Mesenchymal stem cell (in vitro differentiated cells and primary cell): ENCODE results near the gene HPS5.

Experiments
- DNase-seq: peaks from one replicate; pipeline ENCODE4 v3.0.0-alpha.2; 2013
- H2AFZ ChIP-seq: one replicate; pipeline ENCODE4 v1.6.1; 2013; ENCODE audit warnings: low read depth, mild to moderate bottlenecking, control low read depth, inconsistent platforms, low read length, moderate library complexity
- H2AK5ac ChIP-seq: 2 replicates; pipeline ENCODE4 v1.6.1; 2013; ENCODE audit warnings: low read length, moderate library complexity, mild to moderate bottlenecking, inconsistent platforms; ENCODE audit not compliant: severe bottlenecking
- H2BK120ac ChIP-seq: one replicate; pipeline ENCODE4 v1.6.1; 2013; ENCODE audit warnings: low read depth, mild to moderate bottlenecking, inconsistent platforms, low read length, moderate library complexity
- H2BK12ac ChIP-seq, 2 experiments: one replicate each; pipeline ENCODE4 v1.6.1; 2013; ENCODE audit warnings: inconsistent platforms in 2 of 2, low read length in 2 of 2, mild to moderate bottlenecking in 2 of 2, moderate library complexity in 2 of 2, control low read depth in 1 of 2
- H2BK15ac ChIP-seq: one replicate; pipeline ENCODE4 v1.6.1; 2013; ENCODE audit warnings: mild to moderate bottlenecking, low read depth, inconsistent platforms; ENCODE audit not compliant: poor library complexity, severe bottlenecking
- H2BK5ac ChIP-seq: 2 replicates; pipeline ENCODE4 v1.6.1; 2013; ENCODE audit warnings: low read depth, mild to moderate bottlenecking, low read length, control low read depth, inconsistent platforms; ENCODE audit not compliant: poor library complexity, severe bottlenecking
- H3K14ac ChIP-seq, 2 experiments: one replicate each; pipeline ENCODE4 v1.6.1; 2013; ENCODE audit warnings: inconsistent platforms in 2 of 2, low read length in 2 of 2, control low read depth in 1 of 2, mild to moderate bottlenecking in 1 of 2, moderate library complexity in 1 of 2
- H3K18ac ChIP-seq, 2 experiments: one replicate each; pipeline ENCODE4 v1.6.1; 2013; ENCODE audit warnings: inconsistent platforms in 2 of 2, low read length in 2 of 2, control low read depth in 1 of 2, low read depth in 1 of 2, mild to moderate bottlenecking in 1 of 2
- H3K23ac ChIP-seq, 2 experiments: one replicate each; pipeline ENCODE4 v1.6.1; 2013; ENCODE audit warnings: inconsistent platforms in 2 of 2, low read length in 2 of 2, mild to moderate bottlenecking in 2 of 2, moderate library complexity in 2 of 2, control low read depth in 1 of 2
- H3K27ac ChIP-seq: 2 replicates; pipeline ENCODE4 v1.5.1; 2013; ENCODE audit warnings: mild to moderate bottlenecking, moderate library complexity, low read length, control low read depth, inconsistent platforms; ENCODE audit not compliant: poor library complexity, severe bottlenecking
- H3K27me3 ChIP-seq, 2 experiments: 2 replicates each; pipeline versions ENCODE4 v1.6.1 to v1.7.0; 2013; ENCODE audit warnings: low read length in 2 of 2, mild to moderate bottlenecking in 2 of 2, moderate library complexity in 2 of 2, control low read depth in 1 of 2, inconsistent platforms in 1 of 2; ENCODE audit not compliant: control insufficient read depth in 1 of 2, insufficient read depth in 1 of 2
- H3K36me3 ChIP-seq, 2 experiments: 2 replicates each; pipeline versions ENCODE4 v1.6.1 to v1.7.0; 2013; ENCODE audit warnings: low read length in 2 of 2, control low read depth in 1 of 2, inconsistent platforms in 1 of 2, low read depth in 1 of 2, mild to moderate bottlenecking in 1 of 2; ENCODE audit not compliant: insufficient read depth in 2 of 2, control insufficient read depth in 1 of 2
- H3K4ac ChIP-seq, 2 experiments: one replicate each; pipeline ENCODE4 v1.6.1; 2013; ENCODE audit warnings: inconsistent platforms in 2 of 2, low read length in 2 of 2, mild to moderate bottlenecking in 2 of 2, moderate library complexity in 2 of 2, control low read depth in 1 of 2, low read depth in 1 of 2
- H3K4me1 ChIP-seq: 2 replicates; pipeline ENCODE4 v1.6.1; 2013; ENCODE audit warnings: low read depth, low read length, control low read depth; ENCODE audit not compliant: control insufficient read depth, insufficient read depth
- H3K4me2 ChIP-seq: 2 replicates; pipeline ENCODE4 v1.6.1; 2013; ENCODE audit warnings: low read length, mild to moderate bottlenecking, inconsistent platforms; ENCODE audit not compliant: poor library complexity, severe bottlenecking
- H3K4me3 ChIP-seq, 2 experiments: 2 replicates each; pipeline versions ENCODE4 v1.5.1 to v1.7.0; 2013; ENCODE audit warnings: low read length in 2 of 2, mild to moderate bottlenecking in 2 of 2, control low read depth in 1 of 2, low read depth in 1 of 2; ENCODE audit not compliant: insufficient read depth in 1 of 2
- H3K79me1 ChIP-seq: replicated peaks from 2 replicates; pipeline ENCODE4 v1.6.1; 2013; ENCODE audit warnings: mild to moderate bottlenecking, control low read depth, low read length, inconsistent platforms; ENCODE audit not compliant: poor library complexity, severe bottlenecking
- H3K9ac ChIP-seq: 2 replicates; pipeline ENCODE4 v1.7.0; 2013; ENCODE audit warnings: mild to moderate bottlenecking, low read length, moderate library complexity
- H3K9me3 ChIP-seq: 2 replicates; pipeline ENCODE4 v1.7.0; 2013; ENCODE audit warnings: mild to moderate bottlenecking, low read length; ENCODE audit not compliant: control insufficient read depth
- H4K8ac ChIP-seq: one replicate; pipeline ENCODE4 v1.6.1; 2013; ENCODE audit warnings: inconsistent platforms, mild to moderate bottlenecking, low read length, moderate library complexity
- H4K91ac ChIP-seq: one replicate; pipeline ENCODE4 v1.6.1; 2013; ENCODE audit warnings: mild to moderate bottlenecking, low read length, inconsistent platforms
- WGBS: methylation state at CpG from one replicate; pipeline ENCODE4 v1.1.7; 2013; ENCODE audit warnings: mixed read lengths; 5-methylcytosine and 5-hydroxymethylcytosine counted together

HPS5 gene

DNA sequence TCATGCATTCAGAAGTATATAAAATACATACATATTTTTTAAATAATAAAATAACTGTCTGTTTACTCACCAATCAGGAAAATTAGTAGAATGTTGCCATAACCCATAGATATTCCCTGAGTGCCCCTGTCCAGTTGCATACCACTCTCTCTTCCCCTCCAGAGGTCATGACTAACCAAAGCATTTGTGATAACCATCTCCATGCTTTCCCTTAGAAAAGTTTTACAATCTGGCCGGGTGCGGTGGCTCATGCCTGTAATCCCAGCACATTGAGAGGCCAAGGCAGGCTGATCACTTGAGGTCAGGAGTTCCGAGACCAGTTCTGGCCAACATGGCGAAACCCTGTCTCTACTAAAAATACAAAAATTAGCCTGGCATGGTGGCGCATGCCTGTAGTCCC lies 39.2 kb upstream of the HPS5 start:
- H2AK5ac ChIP-seq: no peak overlapping the region
- H3K4me3 ChIP-seq: no peak overlapping the region
- H2BK120ac ChIP-seq: no peak overlapping the region

DNA sequence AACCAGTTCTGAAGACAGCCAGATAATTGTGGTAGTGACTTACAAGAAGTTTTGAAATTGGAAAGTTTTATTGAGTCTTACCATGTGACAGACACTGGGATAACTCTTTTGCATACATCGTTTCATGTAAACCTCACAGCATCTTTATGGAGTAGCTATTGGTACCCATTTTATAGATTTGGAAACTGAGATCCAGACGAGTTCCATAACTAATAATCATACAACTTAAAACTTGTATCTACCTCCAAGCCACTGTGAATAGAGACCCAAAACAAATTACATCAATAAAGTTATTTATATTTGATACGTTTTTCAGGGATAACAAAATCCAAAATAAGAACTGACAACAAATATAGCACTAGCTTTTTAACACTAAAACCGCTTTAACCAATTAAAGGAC lies 36.7 kb upstream of the HPS5 start:
- H3K4me2 ChIP-seq: no peak overlapping the region
- H2BK12ac ChIP-seq: no peak overlapping the region
- H3K4me3 ChIP-seq: no peak overlapping the region
- H2BK120ac ChIP-seq: no peak overlapping the region
- H2BK5ac ChIP-seq: no peak overlapping the region
- no peaks in the 10 kb centered on the region for H3K9me3 ChIP-seq
- DNase-seq: no peak
- peaks cover 29 to 92% of the 10 kb centered on the region in 2 experiments for H3K36me3 ChIP-seq
- no peak overlapping the region for H2AFZ ChIP-seq
- H3K4ac ChIP-seq: no peak overlapping the region
- H4K8ac ChIP-seq: no peak overlapping the region
- 98% methylated on average over 3 of the region's 4 CpGs for WGBS
- no peak overlapping the region for H4K91ac ChIP-seq
- H3K14ac ChIP-seq: no peak overlapping the region
- H3K9ac ChIP-seq: no peak overlapping the region
- no peak overlapping the region for H3K27ac ChIP-seq
- H3K79me1 ChIP-seq: peaks cover 8% of the 10 kb centered on the region
- H2AK5ac ChIP-seq: no peak overlapping the region
- H2BK15ac ChIP-seq: no peak overlapping the region
- H3K18ac ChIP-seq: no peak overlapping the region
- no peak overlapping the region for H3K23ac ChIP-seq
- no peaks in the 10 kb centered on the region for H3K4me1 ChIP-seq
- H3K27me3 ChIP-seq: no peaks in the 10 kb centered on the region

More for the DNA sequence above, 39.2 kb upstream of the HPS5 start:
- H3K36me3 ChIP-seq: peaks cover 29 to 93% of the 10 kb centered on the region in 2 experiments
- no peak overlapping the region for H3K9ac ChIP-seq
- H2BK5ac ChIP-seq: no peak overlapping the region
- no peak overlapping the region for H3K18ac ChIP-seq
- H4K91ac ChIP-seq: no peak overlapping the region
- no peak overlapping the region for H3K4me2 ChIP-seq
- no peaks in the 10 kb centered on the region for H3K27me3 ChIP-seq
- H2BK12ac ChIP-seq: no peak overlapping the region
- H3K23ac ChIP-seq: no peak overlapping the region
- no peak overlapping the region for H3K27ac ChIP-seq
- no peak overlapping the region for H4K8ac ChIP-seq
- no peak overlapping the region for H2BK15ac ChIP-seq
- H3K79me1 ChIP-seq: peaks cover 2% of the 10 kb centered on the region
- no peaks in the 10 kb centered on the region for H3K4me1 ChIP-seq
- no peak overlapping the region for H3K14ac ChIP-seq
- H3K9me3 ChIP-seq: no peaks in the 10 kb centered on the region
- no peak overlapping the region for H3K4ac ChIP-seq
- DNase-seq: no peak
- no peak overlapping the region for H2AFZ ChIP-seq
- WGBS: 80% methylated on average over 5 of the region's 5 CpGs

DNA sequence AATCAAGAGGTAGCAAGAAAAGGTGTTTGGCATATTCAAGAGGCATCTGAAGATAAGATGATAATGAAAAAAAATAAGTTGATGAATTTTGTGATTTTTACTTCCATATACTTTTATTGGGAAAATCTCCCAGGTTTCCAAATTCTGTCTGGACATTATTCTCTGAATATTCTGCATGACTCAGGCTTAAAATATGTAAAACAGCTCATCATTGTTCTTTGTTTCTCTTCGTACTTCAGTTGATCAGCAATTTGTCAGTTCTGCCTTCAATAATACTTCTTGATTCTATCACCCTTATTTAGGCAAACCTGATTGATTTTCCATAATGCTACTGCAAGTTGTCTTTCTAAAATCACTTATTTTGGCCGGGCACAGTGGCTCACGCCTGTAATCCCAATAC lies 30.6 kb upstream of the HPS5 start:
- H3K9ac ChIP-seq: no peak overlapping the region
- H3K9me3 ChIP-seq: no peaks in the 10 kb centered on the region
- no peak overlapping the region for H3K27ac ChIP-seq
- H3K4ac ChIP-seq: no peak overlapping the region
- no peak overlapping the region for H4K91ac ChIP-seq
- no peak overlapping the region for H4K8ac ChIP-seq
- no peak overlapping the region for H3K4me2 ChIP-seq
- H2AK5ac ChIP-seq: no peak overlapping the region
- H3K18ac ChIP-seq: no peak overlapping the region
- no peaks in the 10 kb centered on the region for H3K4me1 ChIP-seq
- H3K79me1 ChIP-seq: peaks cover 14% of the 10 kb centered on the region
- H3K4me3 ChIP-seq: no peak overlapping the region
- no peak for DNase-seq
- no peak overlapping the region for H2BK15ac ChIP-seq
- H2BK120ac ChIP-seq: no peak overlapping the region
- WGBS: 72% methylated on average over 3 of the region's 3 CpGs
- no peak overlapping the region for H2BK5ac ChIP-seq
- H3K14ac ChIP-seq: no peak overlapping the region
- H3K36me3 ChIP-seq: peaks cover 20 to 85% of the 10 kb centered on the region in 2 experiments
- no peak overlapping the region for H3K23ac ChIP-seq
- no peaks in the 10 kb centered on the region for H3K27me3 ChIP-seq
- no peak overlapping the region for H2AFZ ChIP-seq
- no peak overlapping the region for H2BK12ac ChIP-seq

DNA sequence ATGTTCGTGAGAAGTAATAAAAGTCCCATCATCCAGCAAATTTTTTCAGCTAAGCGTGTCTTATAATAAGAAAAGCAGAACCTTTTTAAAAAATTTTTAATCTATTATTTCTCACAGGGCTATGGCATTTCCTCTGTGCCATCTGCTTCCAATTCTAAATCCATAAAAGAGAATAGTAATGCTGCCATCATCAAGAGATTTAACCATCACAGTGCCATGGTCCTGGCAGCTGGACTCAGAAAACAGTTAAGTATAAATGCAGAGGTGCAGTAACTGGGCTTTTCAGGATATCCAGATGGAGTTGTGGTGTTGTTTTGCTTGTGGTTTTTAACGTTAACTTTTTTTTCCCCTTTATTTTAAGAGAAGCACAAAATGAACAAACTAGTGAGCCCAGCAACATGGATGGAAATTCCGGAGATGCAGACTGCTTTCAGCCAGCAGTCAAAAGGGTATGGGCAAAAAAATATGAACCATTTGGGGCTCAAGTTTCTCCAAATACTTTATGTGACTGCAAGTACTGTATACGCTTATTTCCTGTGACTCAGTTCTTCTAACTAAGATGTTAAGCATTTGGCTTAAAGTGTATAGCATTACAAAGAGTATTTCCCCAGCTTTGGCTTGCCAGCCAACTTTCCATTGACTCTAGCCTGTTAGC lies 25.7 kb upstream of the HPS5 start:
- Histone ChIP-seq H2AFZ (no peak overlapping the region), H3K9ac (peak overlapping the region; percentile 67), H4K91ac (no peak overlapping the region), H2BK12ac (no peak overlapping the region), H3K4me1 (no peaks in the 10 kb centered on the region), H4K8ac (no peak overlapping the region), H3K27me3 (no peaks in the 10 kb centered on the region), H3K79me1 (peaks cover 12% of the 10 kb centered on the region), H3K36me3 (peaks cover 29 to 80% of the 10 kb centered on the region in 2 experiments), H3K27ac (no peak overlapping the region), H2BK15ac (no peak overlapping the region), H3K4ac (no peak overlapping the region), H3K18ac (no peak overlapping the region), H3K23ac (no peak overlapping the region), H2BK5ac (no peak overlapping the region), H2AK5ac (no peak overlapping the region), H3K4me2 (no peak overlapping the region), H3K14ac (no peak overlapping the region), H3K9me3 (no peaks in the 10 kb centered on the region), H3K4me3 (peak overlapping the region in 1 of 2 experiments; percentile 26), H2BK120ac (no peak overlapping the region)
- 89% methylated on average over 2 of the region's 5 CpGs for WGBS
- peak; percentile 30 for DNase-seq
